Right atrium auricular region (tissue), 2 donors: ENCODE data around the gene CHIC2. TPM values are rescaled to one million over a fixed set of nuclear protein-coding genes. Genes with fewer than 3 reads are reported as not detected.

ENCODE experiments used
- DNase-seq: peaks from one replicate; pipeline ENCODE4 v3.0.0-alpha.2; 2019; ENCODE audit warnings: low spot score
- H3K27ac ChIP-seq, 2 donors: fragments of 200-600 bp; sonication (generic); 1 replicate in 1 of 2; 2 replicates in 1 of 2; pipeline ENCODE4 v1.5.1; 2016 to 2019
- H3K27me3 ChIP-seq, 2 donors: fragments of 200-600 bp; sonication (generic); one replicate each; pipeline versions ENCODE4 v1.5.1 to v1.6.0; 2017 to 2019
- H3K36me3 ChIP-seq: fragments of 200-600 bp; sonication (generic); one replicate; pipeline ENCODE4 v1.5.1; 2016
- H3K4me1 ChIP-seq, 2 donors: fragments of 200-600 bp; sonication (generic); one replicate each; pipeline versions ENCODE4 v1.5.1 to v1.6.0; 2017 to 2019
- H3K4me3 ChIP-seq, 2 donors: fragments of 200-600 bp; sonication (generic); 1 replicate in 1 of 2; 2 replicates in 1 of 2; pipeline ENCODE4 v1.5.1; 2017 to 2019; ENCODE audit warnings: mild to moderate bottlenecking in 1 of 2, moderate library complexity in 1 of 2
- H3K9me3 ChIP-seq, 2 donors: fragments of 200-600 bp; sonication (generic); one replicate each; pipeline ENCODE4 v1.5.1; 2019
- CTCF ChIP-seq, 2 donors: fragments of 200-600 bp; sonication (generic); IDR thresholded peaks; one replicate each; pipeline ENCODE4 v1.5.1; 2019; ENCODE audit warnings: antibody characterized with exemption in 2 of 2
- total RNA-seq, 2 donors: library from RNA; depleted of rRNA; stranded (reverse); fragments of >200 nt; gene quantifications; one replicate each; pipeline ENCODE4 v1.1.0, GENCODE V29; 2016

CHIC2 gene
- total RNA-seq, 2 donors from 2014 or later: 10.6 to 18.7 TPM

- no peak for TF ChIP-seq CTCF (IDR thresholded peaks at IDR 0.05)
- Histone ChIP-seq H3K9me3 (no peaks in the 10 kb centered on the region), H3K4me3 (no peak overlapping the region), H3K4me1 (peaks cover 0 to 39% of the 10 kb centered on the region in 2 donors), H3K27me3 (peaks cover 16 to 28% of the 10 kb centered on the region in 2 donors), H3K36me3 (no peaks in the 10 kb centered on the region), H3K27ac (no peak overlapping the region)
- DNase-seq: no peak
Measured at GRCh38 chr4:54104907-54105306, 40.5 kb upstream of the CHIC2 start.

- Histone ChIP-seq H3K9me3 (no peaks in the 10 kb centered on the region), H3K27me3 (peaks cover 13 to 23% of the 10 kb centered on the region in 2 donors), H3K36me3 (no peaks in the 10 kb centered on the region), H3K4me3 (peak overlapping the region in 1 of 2 donors; percentile 36), H3K27ac (peak overlapping the region in 1 of 2 donors; percentile 8), H3K4me1 (peaks cover 0 to 37% of the 10 kb centered on the region in 2 donors)
- no peak for TF ChIP-seq CTCF (IDR thresholded peaks at IDR 0.05)
- no peak for DNase-seq
Measured at GRCh38 chr4:54103190-54103574, 38.8 kb upstream of the CHIC2 start.

GRCh38 chr4:54102531-54103106 is 38.2 kb upstream of the CHIC2 start:
- peaks cover 11 to 23% of the 10 kb centered on the region in 2 donors for H3K27me3 ChIP-seq
- no peaks in the 10 kb centered on the region for H3K9me3 ChIP-seq
- no peak for TF ChIP-seq CTCF (IDR thresholded peaks at IDR 0.05)
- no peak for DNase-seq
- H3K27ac ChIP-seq: no peak overlapping the region
- H3K4me3 ChIP-seq: no peak overlapping the region
- H3K4me1 ChIP-seq: peaks cover 0 to 37% of the 10 kb centered on the region in 2 donors
- no peaks in the 10 kb centered on the region for H3K36me3 ChIP-seq

- no peak for DNase-seq
- no peak for TF ChIP-seq CTCF (IDR thresholded peaks at IDR 0.05)
- H3K27me3 ChIP-seq: peaks cover 12 to 27% of the 10 kb centered on the region in 2 donors
Measured at GRCh38 chr4:54101190-54102041, 37.0 kb upstream of the CHIC2 start.

GRCh38 chr4:54100595-54101189 is 36.3 kb upstream of the CHIC2 start:
- H3K27me3 ChIP-seq: peaks cover 14 to 28% of the 10 kb centered on the region in 2 donors
- DNase-seq: no peak

More at GRCh38 chr4:54101190-54102041, 37.0 kb upstream of the CHIC2 start:
- Histone ChIP-seq H3K4me3 (peak overlapping the region in 1 of 2 donors; percentile 46), H3K9me3 (no peaks in the 10 kb centered on the region), H3K4me1 (peaks cover 0 to 37% of the 10 kb centered on the region in 2 donors), H3K36me3 (no peaks in the 10 kb centered on the region), H3K27ac (no peak overlapping the region)

More at GRCh38 chr4:54100595-54101189, 36.3 kb upstream of the CHIC2 start:
- Histone ChIP-seq H3K9me3 (no peaks in the 10 kb centered on the region), H3K27ac (no peak overlapping the region), H3K4me1 (peaks cover 0 to 37% of the 10 kb centered on the region in 2 donors), H3K4me3 (peak overlapping the region; percentile 26 to 46), H3K36me3 (no peaks in the 10 kb centered on the region)
- TF ChIP-seq CTCF (IDR thresholded peaks at IDR 0.05): no peak
